Right kidney (tissue), 1 donor: ENCODE results near the gene RAB6B.

ENCODE experiments used
- DNase-seq: peaks from one replicate; pipeline ENCODE4 v3.0.0-alpha.2; 2016

Gene RAB6B

GRCh38 chr3:133837487-133838295 is 58.0 kb downstream of the RAB6B start:
- no peak for DNase-seq

GRCh38 chr3:133836497-133837158 is 59.1 kb downstream of the RAB6B start:
- no peak for DNase-seq

DNA sequence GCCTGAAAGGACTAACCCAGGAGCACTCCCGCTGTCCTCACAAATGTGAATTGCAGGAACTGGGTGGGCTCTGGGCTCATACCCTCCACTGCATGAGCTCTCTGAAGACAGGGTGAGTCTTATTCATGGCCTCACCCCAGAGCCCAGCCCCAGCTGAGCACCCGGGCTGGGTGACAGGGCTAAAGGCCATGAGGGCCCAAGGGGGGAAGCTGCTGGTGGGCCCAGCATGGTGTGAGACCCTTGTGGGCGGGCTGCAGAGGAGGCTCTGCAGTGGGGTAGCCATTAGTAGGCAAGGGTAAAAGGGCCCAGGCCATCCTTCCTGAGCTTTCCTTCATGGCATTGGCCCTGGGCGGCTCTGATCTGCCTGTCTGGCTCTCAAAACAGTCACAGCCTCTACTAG is 59.7 kb downstream of the RAB6B start:
- DNase-seq = no peak

DNA sequence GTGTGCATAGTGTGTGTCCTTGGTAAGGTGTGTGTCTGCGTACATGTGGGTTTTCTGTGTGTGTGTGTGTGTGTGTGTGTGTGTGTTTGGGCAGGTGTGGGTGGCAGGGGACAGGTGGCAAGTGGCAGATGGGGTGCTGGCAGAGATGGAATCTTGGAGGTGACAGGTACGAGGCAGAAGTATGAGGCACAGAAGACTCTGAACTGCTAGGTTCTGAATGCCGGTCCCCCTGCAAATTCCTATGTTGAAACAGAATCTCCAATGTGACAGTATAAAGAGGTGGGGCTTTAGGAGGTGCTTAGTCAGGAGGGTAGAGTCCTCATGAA is 60.3 kb downstream of the RAB6B start:
- no peak for DNase-seq

- DNase-seq = no peak
These were observed 60.9 kb downstream of the RAB6B start for GRCh38 chr3:133834621-133835417.

- DNase-seq = no peak
These were observed 61.6 kb downstream of the RAB6B start for GRCh38 chr3:133833880-133834620.

- DNase-seq = no peak
These were observed 62.4 kb downstream of the RAB6B start for GRCh38 chr3:133833267-133833666.

DNA sequence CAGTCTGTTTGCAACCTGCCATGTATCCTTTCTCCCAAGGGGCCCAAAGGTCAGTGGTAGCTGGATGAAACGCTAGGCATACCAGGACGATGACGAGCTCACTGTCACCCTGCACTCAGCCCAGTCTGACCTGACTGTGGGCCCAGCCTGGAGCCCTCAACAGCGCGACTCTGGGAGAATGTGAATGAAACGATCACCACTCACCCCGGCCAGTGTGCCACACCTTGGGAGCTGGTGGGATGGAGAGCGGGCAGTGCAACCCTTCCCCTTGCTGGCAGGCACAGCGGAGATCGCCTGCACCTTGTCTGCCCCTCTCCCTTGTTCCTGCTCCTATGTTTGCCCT is 62.9 kb downstream of the RAB6B start:
- no peak for DNase-seq

GRCh38 chr3:133831966-133832801 is 63.5 kb downstream of the RAB6B start:
- no peak for DNase-seq

DNA sequence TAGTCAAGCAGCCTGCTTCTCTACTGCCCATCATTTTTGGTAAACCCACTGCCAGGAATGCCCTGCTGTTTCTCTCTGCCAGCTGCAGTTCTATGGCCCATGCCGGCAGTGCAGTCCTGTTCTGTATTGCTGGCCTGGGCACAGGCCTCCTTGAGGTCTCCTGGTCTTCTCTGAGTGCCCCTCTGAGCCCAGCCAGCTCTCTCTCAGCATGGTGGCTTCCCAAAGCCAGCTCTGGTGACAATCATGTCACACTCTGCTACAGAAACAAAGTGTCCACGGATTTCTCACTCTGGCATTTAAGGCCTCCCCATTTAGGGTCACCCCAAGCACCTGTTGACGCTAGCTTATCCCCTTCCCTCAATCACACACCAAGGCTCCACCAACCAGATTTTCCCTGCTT is 65.6 kb downstream of the RAB6B start:
- no peak for DNase-seq

DNA sequence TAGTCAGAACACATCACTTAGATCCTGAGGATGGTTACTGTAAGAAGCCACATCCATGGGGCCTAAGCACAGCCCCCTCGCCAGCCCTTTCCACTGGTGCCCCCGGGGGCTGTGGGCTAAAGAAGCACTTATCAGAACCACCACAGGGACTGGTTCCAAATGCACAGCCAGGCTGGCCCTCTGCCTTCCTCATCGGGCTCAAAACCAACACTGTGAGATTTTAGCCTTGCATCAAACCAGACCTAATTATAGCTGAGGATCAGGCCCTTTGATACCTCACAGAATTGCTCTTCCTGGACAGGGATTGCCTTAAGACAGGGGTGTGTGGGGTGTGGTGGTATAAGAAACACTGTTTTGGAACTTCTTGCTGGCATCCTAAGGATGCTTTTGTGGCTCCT is 66.4 kb downstream of the RAB6B start:
- DNase-seq = no peak

DNA sequence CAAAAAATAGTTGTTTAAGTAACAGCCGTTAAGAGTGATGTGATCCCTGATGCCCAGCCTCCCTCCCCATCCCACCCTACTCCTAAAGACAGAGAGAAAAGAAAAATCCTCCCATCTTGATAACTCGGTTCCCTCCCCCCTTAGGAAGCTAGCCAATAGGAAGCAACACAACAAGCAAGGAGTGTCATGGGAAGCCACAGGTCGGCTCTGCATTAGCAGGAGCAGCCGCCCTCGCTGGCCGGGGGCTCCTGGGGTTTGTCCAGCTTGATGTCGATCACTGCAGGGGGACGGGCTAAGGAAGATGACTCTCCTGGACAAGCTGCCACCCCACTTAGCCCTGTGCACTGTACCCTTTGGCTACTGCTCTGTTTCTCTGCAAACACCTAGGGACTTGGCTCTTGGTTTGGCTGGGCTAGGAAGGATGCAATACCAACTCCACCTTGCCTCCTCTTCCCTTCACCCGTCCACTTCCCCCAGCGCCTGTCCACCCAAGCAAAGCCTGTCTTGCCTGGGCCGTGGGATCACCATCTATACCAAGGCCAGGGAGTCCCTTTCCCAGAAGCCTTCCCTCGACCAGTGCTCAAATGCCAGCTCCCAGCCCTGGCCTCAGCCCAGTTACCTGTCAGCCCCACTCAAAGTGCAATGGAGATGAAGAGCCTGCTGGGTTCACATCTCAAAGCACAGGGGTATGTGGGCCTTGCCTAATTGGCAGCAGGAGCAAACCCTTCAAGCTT is 66.9 kb downstream of the RAB6B start:
- no peak for DNase-seq

- no peak for DNase-seq
These were observed 68.0 kb downstream of the RAB6B start for GRCh38 chr3:133827684-133828083.

GRCh38 chr3:133827136-133827535 is 68.5 kb downstream of the RAB6B start:
- no peak for DNase-seq

GRCh38 chr3:133825969-133826727 is 69.5 kb downstream of the RAB6B start:
- DNase-seq = no peak

GRCh38 chr3:133824961-133825485 is 70.7 kb downstream of the RAB6B start:
- DNase-seq = no peak

DNA sequence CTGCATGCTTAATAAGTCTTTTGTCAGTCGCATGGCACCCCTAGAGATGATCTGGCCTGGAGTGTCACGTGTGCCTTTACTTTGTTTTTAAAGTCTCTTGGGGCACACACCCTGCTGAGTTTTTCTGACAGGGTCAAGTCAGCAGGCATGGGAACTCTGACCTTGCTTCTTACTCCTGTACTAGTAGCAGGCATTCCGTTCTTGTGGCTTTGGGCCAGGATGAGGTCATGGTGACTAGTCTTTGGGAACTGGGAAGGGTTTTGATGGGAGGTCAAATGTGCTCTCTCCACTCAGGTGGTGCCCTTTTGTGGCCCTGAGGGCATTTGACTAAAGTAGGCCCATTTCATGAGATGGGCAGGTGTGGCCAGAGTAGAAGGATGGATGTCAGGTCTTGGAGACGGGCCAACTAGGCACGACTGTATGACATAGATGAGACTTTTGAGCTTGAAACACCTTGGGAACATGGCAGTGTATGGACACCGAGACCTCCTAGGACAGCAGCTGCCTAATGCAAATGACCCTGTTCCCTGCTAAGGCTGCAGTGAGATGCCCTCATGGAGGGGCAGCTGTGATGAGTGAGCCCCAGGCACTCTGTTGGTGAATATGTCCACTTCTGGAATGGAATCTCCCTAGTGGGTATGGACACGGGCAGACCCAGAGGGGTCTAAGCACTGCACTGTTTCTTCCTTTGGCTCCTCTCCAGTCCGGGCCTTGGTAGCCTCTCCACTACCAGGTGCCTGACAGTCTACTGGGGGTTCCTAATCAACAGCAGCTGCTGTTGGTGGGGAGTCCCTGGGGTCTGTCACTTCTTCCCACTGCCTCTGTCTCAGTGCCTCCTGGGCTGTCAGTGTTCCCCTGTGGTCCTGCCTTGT is 73.7 kb downstream of the RAB6B start:
- DNase-seq = no peak

GRCh38 chr3:133820889-133821675 is 74.6 kb downstream of the RAB6B start:
- no peak for DNase-seq
